NCI-H446 treated with DMSO at 0.1 percent for 48 hours (cell line): ENCODE results near the gene MIP.
A peak's percentile ranks its signal among the peaks of the same experiment; 100 is the strongest.
"Not testable (repeated sequence)": the region's sequence is repeated elsewhere in the genome, so short reads cannot be mapped to it uniquely, and the experiment has no call there.

Experiments
- DNase-seq: peaks from one replicate; lab custom pipeline; 2025; lab: John Stamatoyannopoulos, UW

MIP gene

DNA sequence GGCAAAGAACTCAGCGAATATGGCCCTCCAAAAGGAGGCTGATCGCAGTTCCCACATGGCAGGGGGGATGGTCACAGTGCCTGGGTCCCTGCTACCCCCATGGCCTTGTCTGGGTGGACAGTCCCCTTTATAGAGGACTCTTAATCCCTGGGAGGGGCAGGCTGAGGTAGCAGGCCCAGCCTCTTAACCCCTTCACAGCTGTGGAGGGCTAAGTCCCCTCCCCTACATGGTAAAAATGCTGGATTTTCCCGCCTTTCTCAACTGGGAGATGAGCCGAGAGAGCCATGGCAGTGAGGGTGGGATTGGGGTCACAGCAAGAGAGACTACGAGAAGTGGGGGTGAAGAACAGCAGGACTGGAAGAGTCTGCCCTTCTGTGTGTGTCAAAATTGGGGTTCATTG lies at the start of gene MIP:
MIP (minus strand) TSS at position 101 of the 400 bp plus-strand sequence; CDS start at position 57, 44 bp downstream.
- DNase-seq, result no peak

DNA sequence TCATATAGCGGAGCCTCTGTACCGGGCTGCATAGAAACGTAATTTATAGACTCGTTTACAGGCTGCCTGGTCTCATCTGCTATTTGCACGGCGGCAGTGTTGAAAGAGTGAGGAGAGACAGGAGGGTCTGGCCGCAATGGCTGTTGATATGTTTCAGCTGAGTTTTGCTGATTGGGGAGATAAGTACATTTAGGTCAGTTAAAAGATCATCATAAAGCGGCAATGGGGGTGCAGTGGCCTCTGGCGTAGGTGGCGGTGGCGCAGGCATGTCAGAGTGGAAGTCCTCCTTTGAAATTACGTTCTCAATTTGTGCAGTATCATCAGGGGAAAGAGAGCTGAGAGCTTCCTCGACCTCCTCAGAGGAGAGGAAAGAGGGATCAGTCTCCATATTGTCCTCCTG lies 45.4 kb upstream of the MIP start:
- not testable (repeated sequence) for DNase-seq

DNA sequence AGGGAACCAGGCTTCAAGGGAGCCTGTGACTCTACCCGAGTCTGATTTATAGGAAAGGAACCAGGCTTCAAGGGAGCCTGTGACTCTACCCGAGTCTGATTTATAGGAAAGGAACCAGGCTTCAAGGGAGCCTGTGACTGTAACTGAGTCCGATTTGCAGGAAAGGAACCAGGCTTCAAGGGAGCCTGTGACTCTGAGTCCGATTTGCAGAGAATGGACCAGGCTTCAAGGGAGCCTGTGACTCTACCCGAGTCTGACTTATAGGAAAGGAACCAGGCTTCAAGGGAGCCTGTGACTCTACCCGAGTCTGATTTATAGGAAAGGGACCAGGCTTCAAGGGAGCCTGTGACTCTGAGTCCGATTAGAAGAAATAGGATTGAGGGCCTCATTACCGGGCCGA lies 45.0 kb upstream of the MIP start:
- not testable (repeated sequence) for DNase-seq

GRCh38 chr12:56498126-56498902 lies 43.9 kb upstream of the MIP start:
- not testable (repeated sequence) for DNase-seq

DNA sequence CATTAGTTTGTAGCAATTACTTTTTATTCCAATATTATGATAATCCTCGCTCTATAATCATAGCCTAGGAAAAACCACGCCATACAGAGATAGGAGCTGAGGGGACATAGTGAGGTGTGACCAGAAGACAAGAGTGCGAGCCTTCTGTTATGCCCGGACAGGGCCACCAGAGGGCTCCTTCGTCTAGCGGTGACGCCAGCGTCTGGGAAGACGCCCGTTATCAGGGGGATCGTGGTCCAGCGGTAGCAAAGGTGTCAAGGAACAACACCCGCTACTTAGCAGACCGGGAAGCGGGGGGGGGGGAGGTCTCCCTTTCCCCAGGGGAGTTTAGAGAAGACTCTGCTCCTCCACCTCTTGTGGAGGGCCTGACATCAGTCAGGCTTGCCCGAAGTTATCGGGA lies 42.2 kb upstream of the MIP start:
- not testable (repeated sequence) for DNase-seq

DNA sequence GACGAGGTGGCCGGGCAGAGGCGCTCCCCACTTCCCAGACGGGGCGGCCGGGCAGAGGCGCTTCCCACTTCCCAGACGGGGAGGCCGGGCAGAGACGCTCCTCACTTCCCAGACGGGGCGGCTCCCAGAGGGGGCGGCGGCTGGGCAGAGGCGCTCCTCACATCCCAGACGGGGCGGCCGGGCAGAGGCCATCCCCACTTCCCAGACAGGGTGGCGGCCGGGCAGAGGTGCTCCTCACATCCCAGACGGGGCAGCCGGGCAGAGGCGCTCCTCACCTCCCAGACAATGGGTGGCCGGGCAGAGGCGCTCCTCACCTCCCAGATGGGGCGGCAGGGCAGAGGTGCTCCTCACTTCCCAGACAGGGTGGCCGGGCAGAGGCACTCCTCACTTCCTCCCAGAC lies 40.0 kb upstream of the MIP start:
- DNase-seq, result not testable (repeated sequence)

GRCh38 chr12:56494106-56494415 lies 39.6 kb upstream of the MIP start:
- not testable (repeated sequence) for DNase-seq

DNA sequence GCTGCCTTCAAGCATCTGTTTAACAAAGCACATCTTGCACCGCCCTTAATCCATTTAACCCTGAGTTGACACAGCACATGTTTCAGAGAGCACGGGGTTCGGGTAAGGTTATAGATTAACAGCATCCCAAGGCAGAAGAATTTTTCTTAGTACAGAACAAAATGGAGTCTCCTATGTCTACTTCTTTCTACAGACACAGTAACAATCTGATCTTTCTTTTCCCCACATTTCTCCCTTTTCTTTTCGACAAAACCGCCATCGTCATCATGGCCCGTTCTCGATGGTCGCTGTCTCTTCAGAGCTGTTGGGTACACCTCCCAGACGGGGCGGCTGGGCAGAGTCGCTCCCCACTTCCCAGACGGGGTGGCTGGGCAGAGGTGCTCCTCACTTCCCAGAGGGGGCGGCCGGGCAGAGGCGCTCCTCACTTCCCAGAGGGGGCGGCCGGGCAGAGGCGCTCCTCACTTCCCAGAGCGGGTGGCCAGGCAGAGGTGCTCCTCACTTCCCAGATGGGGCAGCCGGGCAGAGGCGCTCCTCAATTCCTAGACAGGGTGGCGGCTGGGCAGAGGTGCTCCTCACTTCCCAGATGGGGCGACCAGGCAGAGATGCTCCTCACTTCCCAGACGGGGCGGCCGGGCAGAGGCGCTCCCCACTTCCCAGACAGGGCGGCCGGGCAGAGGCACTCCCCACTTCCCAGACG lies 39.1 kb upstream of the MIP start:
- not testable (repeated sequence) for DNase-seq

DNA sequence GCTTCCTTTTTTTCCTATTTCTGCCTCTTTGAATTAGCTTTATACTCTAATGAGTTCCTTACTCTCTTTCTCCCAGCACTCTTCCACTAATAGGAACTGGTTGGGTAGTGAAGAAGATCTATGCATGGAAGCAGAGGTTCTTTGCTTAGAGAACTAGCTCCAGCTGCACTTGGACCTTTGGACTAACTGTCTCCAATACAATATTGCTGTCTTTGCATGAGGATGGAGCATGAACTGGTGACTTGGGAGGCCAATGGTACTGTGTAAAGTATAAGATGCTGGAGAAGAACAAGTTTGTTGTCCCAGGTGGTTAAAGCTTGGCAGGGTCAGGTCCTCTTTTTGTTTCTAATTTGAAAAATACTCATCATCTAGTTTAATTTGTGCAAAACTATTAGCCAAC lies 35.9 kb upstream of the MIP start:
- no peak for DNase-seq

GRCh38 chr12:56488041-56488955 lies 33.8 kb upstream of the MIP start, which contains the start of gene GLS2:
Gene GLS2, minus strand, starts transcription at chr12:56488161. Its CDS starts 43 bp downstream, at chr12:56488118.
- peak; percentile 71 for DNase-seq

- no peak for DNase-seq
Observed at GRCh38 chr12:56487448-56488040, 33.1 kb upstream of the MIP start.

GRCh38 chr12:56486694-56487093 lies 32.2 kb upstream of the MIP start:
- DNase-seq, result no peak

GRCh38 chr12:56484566-56484965 lies 30.1 kb upstream of the MIP start:
- no peak for DNase-seq

GRCh38 chr12:56479625-56480024 lies 25.2 kb upstream of the MIP start:
- no peak for DNase-seq

DNA sequence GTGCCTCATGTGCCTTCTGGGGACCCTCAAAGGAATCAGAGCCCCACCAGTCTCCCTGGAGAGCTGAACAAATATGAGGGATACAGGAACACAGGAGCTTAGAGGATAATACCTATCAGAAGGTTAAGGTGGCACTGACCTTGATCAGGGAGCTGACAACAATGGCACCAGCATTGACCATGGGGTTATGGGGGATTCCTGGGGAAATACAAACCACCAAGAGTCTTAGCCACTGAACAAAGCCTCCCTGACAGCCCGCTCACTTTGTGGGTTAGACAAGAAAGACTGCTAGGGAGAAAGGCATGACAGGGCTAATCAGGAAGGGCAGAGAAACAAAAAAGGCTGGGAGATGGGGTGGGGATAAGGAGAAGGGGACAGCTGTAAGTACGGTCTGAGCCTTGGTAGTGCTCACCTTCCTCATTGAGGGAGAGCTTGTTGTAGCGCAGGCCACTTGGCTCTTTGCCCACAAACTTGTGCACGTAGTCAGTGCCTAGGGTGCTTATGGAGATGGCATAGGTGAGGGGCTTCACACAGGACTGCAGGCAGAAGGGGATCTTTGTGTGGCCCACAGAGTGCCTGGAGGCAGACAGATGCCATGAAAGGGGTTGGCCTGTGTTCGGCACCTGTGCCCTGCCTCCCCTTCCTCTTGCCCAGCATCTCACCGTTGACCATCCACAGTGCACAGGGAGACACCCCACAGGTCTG lies 23.2 kb upstream of the MIP start:
- no peak for DNase-seq

DNA sequence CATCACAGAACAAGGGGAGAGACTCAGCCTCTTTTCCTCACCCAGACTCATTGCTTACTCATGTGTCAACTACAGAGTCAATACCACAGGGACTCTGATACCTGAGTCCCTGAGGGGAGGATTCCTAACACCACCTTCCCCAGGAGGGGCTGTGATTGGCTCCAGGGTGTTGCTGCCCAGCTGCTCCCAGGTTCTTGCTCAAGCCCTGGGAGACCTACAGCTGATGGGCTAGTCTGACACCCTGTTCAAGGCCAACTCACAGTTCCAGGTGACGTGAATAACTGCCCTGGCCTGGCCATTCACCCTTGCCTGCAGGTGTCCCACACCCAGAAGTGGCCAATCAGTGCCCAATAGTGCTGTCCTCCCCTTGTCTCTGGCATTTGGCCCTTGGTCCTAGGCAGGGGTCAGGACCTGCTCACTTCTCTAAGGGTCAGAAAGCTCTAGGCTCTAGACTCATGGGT lies 22.5 kb upstream of the MIP start:
- no peak for DNase-seq

DNA sequence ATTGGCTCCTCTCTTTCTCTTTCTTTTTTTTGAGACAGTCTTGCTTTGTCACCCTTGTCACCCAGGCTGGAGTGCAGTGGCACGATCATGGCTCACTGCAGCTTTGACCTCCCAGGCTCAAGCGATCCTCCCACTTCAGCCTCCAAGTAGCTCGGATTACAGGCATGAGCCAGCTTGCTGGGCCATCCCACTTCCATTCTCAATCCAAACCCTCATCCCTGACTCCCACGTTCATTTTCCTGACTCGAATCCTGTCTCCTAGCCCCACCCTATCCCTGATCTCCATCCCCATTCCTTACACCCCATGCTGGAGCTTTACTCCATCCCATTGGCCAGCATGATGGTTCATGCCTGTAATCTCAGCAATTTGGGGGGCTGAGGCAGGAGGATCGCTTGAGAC lies 21.7 kb upstream of the MIP start:
- no peak for DNase-seq

- no peak for DNase-seq
Observed at GRCh38 chr12:56474389-56474788, 19.9 kb upstream of the MIP start.

DNA sequence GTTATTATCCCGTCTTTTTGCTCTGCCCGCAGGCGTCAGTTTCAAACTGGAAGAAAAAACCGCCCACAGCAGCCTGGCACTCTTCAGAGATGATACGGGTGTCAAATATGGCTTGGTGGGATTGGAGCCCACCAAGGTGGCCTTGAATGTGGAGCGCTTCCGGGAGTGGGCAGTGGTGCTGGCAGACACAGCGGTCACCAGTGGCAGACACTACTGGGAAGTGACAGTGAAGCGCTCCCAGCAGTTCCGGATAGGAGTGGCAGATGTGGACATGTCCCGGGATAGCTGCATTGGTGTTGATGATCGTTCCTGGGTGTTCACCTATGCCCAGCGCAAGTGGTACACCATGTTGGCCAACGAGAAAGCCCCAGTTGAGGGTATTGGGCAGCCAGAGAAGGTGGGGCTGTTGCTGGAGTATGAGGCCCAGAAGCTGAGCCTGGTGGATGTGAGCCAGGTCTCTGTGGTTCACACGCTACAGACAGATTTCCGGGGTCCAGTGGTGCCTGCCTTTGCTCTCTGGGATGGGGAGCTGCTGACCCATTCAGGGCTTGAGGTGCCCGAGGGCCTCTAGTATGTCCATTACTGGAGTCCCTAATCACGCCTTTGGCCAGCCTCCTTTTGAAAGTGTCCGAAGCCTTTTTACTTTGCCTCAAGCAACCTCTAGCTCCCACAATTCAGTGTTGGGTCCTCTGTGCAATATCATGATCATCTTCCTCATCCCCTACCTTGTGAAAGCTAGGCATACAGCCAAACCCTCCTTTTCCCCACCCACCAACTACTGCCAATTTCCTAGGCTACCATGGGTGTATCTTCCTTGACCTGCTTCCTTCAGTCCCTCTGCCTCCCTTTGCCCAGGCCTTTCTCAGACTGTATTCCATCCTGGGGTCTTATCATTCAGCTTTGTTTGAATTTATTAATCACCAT lies 14.8 kb upstream of the MIP start:
- no peak for DNase-seq
